ENCODE measurements around the gene IFT122. TPM values are rescaled to one million over a fixed set of nuclear protein-coding genes. Genes with fewer than 3 reads are reported as not detected.
"Not testable (repeated sequence)": the region's sequence is repeated elsewhere in the genome, so short reads cannot be mapped to it uniquely, and the experiment has no call there.

IFT122 gene, protein sequence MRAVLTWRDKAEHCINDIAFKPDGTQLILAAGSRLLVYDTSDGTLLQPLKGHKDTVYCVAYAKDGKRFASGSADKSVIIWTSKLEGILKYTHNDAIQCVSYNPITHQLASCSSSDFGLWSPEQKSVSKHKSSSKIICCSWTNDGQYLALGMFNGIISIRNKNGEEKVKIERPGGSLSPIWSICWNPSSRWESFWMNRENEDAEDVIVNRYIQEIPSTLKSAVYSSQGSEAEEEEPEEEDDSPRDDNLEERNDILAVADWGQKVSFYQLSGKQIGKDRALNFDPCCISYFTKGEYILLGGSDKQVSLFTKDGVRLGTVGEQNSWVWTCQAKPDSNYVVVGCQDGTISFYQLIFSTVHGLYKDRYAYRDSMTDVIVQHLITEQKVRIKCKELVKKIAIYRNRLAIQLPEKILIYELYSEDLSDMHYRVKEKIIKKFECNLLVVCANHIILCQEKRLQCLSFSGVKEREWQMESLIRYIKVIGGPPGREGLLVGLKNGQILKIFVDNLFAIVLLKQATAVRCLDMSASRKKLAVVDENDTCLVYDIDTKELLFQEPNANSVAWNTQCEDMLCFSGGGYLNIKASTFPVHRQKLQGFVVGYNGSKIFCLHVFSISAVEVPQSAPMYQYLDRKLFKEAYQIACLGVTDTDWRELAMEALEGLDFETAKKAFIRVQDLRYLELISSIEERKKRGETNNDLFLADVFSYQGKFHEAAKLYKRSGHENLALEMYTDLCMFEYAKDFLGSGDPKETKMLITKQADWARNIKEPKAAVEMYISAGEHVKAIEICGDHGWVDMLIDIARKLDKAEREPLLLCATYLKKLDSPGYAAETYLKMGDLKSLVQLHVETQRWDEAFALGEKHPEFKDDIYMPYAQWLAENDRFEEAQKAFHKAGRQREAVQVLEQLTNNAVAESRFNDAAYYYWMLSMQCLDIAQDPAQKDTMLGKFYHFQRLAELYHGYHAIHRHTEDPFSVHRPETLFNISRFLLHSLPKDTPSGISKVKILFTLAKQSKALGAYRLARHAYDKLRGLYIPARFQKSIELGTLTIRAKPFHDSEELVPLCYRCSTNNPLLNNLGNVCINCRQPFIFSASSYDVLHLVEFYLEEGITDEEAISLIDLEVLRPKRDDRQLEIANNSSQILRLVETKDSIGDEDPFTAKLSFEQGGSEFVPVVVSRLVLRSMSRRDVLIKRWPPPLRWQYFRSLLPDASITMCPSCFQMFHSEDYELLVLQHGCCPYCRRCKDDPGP
- 14.8 TPM for polyA plus RNA-seq (2013, experiment 1 of 2)
- polyA plus RNA-seq (2013, experiment 2 of 2): 14.7 TPM

DNA sequence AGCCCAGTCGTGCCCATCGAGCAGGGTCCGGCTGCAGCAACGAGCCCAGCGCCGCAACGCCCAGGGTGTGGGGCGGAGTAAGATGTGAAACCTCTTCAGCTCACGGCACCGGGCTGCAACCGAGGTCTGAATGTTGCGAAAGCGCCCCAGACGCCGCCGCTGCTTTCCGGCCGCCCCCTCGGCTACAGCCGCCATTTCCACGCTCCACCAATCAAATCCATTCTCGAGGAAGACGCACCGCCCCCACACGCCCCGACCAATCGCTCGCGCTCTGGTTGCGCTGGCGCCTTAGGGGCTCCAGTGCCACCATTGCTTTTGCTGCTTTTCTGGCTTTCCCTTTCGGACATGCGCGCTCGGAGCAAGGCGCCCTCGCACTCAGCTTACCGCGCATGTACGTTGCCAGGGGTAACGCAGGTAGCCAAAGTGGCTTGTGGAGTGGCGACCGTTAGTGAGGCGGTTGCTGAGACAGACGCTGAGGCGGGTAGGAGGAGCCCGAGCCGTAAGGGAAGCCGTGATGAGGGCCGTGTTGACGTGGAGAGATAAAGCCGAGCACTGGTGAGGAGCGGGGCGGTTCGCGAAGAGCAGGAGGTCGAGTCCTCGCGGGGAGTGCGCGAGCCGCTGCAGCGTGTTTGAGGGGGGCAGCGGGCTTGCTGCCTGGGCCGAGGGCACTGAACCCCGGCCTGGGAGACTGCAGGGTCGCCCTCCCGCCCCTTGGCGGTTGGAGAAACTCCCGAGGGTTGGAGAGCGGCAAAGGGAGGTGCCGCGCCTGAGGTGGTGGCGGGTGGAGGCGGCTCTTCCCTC lies at the start of gene IFT122, which contains the start of gene MBD4:
Gene IFT122, plus strand, starts transcription at position 408 of the 801 bp plus-strand sequence. Its CDS starts 107 bp downstream, at position 515.
Gene MBD4, minus strand, starts transcription at position 132 of the 801 bp plus-strand sequence. Its CDS starts 115 bp downstream, at position 17.
- peak within 1 kb of the TSS; percentile 93 for H3K9ac ChIP-seq (ENCODE audit: low read length)
- H3K4me2 ChIP-seq (ENCODE audit: low read length): peak within 1 kb of the TSS; percentile 77
- WGBS (ENCODE audit: extremely low coverage, insufficient coverage, low lambda C conversion rate): no CpG with 5 or more reads among the region's 75 CpGs
- H3K4me3 ChIP-seq (ENCODE audit: low read length): peak within 1 kb of the TSS; percentile 94
- H3K56ac ChIP-seq (ENCODE audit: low read length): peak within 1 kb of the TSS; percentile 98
- H4K8ac ChIP-seq (ENCODE audit: low read depth, low read length): no peak within 1 kb of the TSS
- peaks cover 2% of the 10 kb centered on the region for H3K36me3 ChIP-seq (ENCODE audit: control insufficient read depth, insufficient read depth, low read length)
- peak within 1 kb of the TSS; percentile 70 for H2BK5ac ChIP-seq (ENCODE audit: low read length)
- peaks cover 6% of the 10 kb centered on the region for H3K4me1 ChIP-seq (ENCODE audit: control insufficient read depth, low read depth, low read length)
- no peaks in the 10 kb centered on the region for H3K27me3 ChIP-seq (ENCODE audit: insufficient read depth, low read length, poor library complexity)
- H3K18ac ChIP-seq (ENCODE audit: low read length): peak within 1 kb of the TSS; percentile 77
- H3K79me2 ChIP-seq (ENCODE audit: control insufficient read depth, insufficient read depth, low read length): peaks cover 12% of the 10 kb centered on the region
- H3K79me1 ChIP-seq (ENCODE audit: low read length): peaks cover 4% of the 10 kb centered on the region
- peak; percentile 100 for DNase-seq
- H4K5ac ChIP-seq (ENCODE audit: low read length): no peak within 1 kb of the TSS
- peak within 1 kb of the TSS; percentile 82 for H3K4ac ChIP-seq (ENCODE audit: low read depth, low read length)
- no peak within 1 kb of the TSS for H2BK15ac ChIP-seq (replicated peaks; ENCODE audit: low read depth)
- H2AK5ac ChIP-seq (ENCODE audit: low read length): no peak within 1 kb of the TSS
- H3K27ac ChIP-seq (ENCODE audit: low read depth, low read length): peak within 1 kb of the TSS; percentile 90
- no peak within 1 kb of the TSS for H2BK120ac ChIP-seq (ENCODE audit: low read depth, low read length)
- peak within 1 kb of the TSS; percentile 82 for H3K23ac ChIP-seq (ENCODE audit: low read length)

DNA sequence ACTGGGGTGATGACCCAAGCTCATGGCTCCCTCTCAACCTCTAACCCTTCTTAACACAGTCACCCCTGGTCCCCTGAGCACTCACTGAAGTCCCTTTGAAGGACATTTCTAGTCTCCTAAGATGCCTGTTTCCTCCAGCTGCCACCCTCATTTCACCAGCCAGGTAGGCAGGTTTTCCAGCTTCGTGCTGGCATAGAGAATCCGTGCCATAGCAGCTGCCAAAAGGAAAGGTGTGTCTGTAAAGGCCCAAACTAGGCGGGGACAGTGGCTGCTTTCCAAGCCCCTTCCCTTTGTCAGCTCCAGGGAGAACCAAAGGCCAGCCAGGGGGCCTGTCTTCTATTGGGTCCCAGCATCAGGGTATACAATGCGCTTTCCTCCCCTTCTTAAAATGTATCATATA lies 48.4 kb upstream of the IFT122 start:
- not testable (repeated sequence) for H3K27me3 ChIP-seq (ENCODE audit: insufficient read depth, low read length, poor library complexity); H3K4me1 ChIP-seq (ENCODE audit: control insufficient read depth, low read depth, low read length); H3K4me2 ChIP-seq (ENCODE audit: low read length); H4K5ac ChIP-seq (ENCODE audit: low read length); H3K56ac ChIP-seq (ENCODE audit: low read length); H2AK5ac ChIP-seq (ENCODE audit: low read length); H4K8ac ChIP-seq (ENCODE audit: low read depth, low read length); H3K27ac ChIP-seq (ENCODE audit: low read depth, low read length); H3K4me3 ChIP-seq (ENCODE audit: low read length); H2BK120ac ChIP-seq (ENCODE audit: low read depth, low read length); H3K4ac ChIP-seq (ENCODE audit: low read depth, low read length); H2BK5ac ChIP-seq (ENCODE audit: low read length); H3K79me1 ChIP-seq (ENCODE audit: low read length); H3K23ac ChIP-seq (ENCODE audit: low read length); H3K18ac ChIP-seq (ENCODE audit: low read length); H2BK15ac ChIP-seq (replicated peaks; ENCODE audit: low read depth); H3K36me3 ChIP-seq (ENCODE audit: control insufficient read depth, insufficient read depth, low read length); H3K9ac ChIP-seq (ENCODE audit: low read length); DNase-seq
- no CpG with 5 or more reads among the region's 4 CpGs for WGBS (ENCODE audit: extremely low coverage, insufficient coverage, low lambda C conversion rate)
- H3K79me2 ChIP-seq (ENCODE audit: control insufficient read depth, insufficient read depth, low read length): peaks cover 16% of the 10 kb centered on the region

- peaks cover 12% of the 10 kb centered on the region for H3K79me1 ChIP-seq (ENCODE audit: low read length)
- not testable (repeated sequence) for H3K18ac ChIP-seq (ENCODE audit: low read length); DNase-seq; H3K4me2 ChIP-seq (ENCODE audit: low read length); H3K23ac ChIP-seq (ENCODE audit: low read length); H3K4ac ChIP-seq (ENCODE audit: low read depth, low read length); H4K8ac ChIP-seq (ENCODE audit: low read depth, low read length); H3K4me1 ChIP-seq (ENCODE audit: control insufficient read depth, low read depth, low read length); H4K5ac ChIP-seq (ENCODE audit: low read length); H2BK120ac ChIP-seq (ENCODE audit: low read depth, low read length); H3K9ac ChIP-seq (ENCODE audit: low read length); H3K36me3 ChIP-seq (ENCODE audit: control insufficient read depth, insufficient read depth, low read length); H2BK5ac ChIP-seq (ENCODE audit: low read length); H2AK5ac ChIP-seq (ENCODE audit: low read length); H3K4me3 ChIP-seq (ENCODE audit: low read length); H3K56ac ChIP-seq (ENCODE audit: low read length); H2BK15ac ChIP-seq (replicated peaks; ENCODE audit: low read depth); H3K27ac ChIP-seq (ENCODE audit: low read depth, low read length); H3K27me3 ChIP-seq (ENCODE audit: insufficient read depth, low read length, poor library complexity)
- peaks cover 23% of the 10 kb centered on the region for H3K79me2 ChIP-seq (ENCODE audit: control insufficient read depth, insufficient read depth, low read length)
- WGBS (ENCODE audit: extremely low coverage, insufficient coverage, low lambda C conversion rate): no CpG with 5 or more reads among the region's 8 CpGs
These were observed 47.7 kb upstream of the IFT122 start for GRCh38 chr3:129392106-129392887.

GRCh38 chr3:129393271-129393670 lies 46.8 kb upstream of the IFT122 start:
- no peak overlapping the region for H3K4me2 ChIP-seq (ENCODE audit: low read length)

More at GRCh38 chr3:129393271-129393670, 46.8 kb upstream of the IFT122 start:
- Histone ChIP-seq H2AK5ac (ENCODE audit: low read length) (no peak overlapping the region), H3K23ac (ENCODE audit: low read length) (no peak overlapping the region), H3K18ac (ENCODE audit: low read length) (no peak overlapping the region), H3K4me3 (ENCODE audit: low read length) (no peak overlapping the region), H4K5ac (ENCODE audit: low read length) (no peak overlapping the region), H3K56ac (ENCODE audit: low read length) (no peak overlapping the region), H3K27me3 (ENCODE audit: insufficient read depth, low read length, poor library complexity) (no peaks in the 10 kb centered on the region), H3K79me2 (ENCODE audit: control insufficient read depth, insufficient read depth, low read length) (peaks cover 32% of the 10 kb centered on the region), H3K36me3 (ENCODE audit: control insufficient read depth, insufficient read depth, low read length) (peaks cover 1% of the 10 kb centered on the region), H2BK15ac (replicated peaks; ENCODE audit: low read depth) (no peak overlapping the region), H3K4me1 (ENCODE audit: control insufficient read depth, low read depth, low read length) (peaks cover 6% of the 10 kb centered on the region), H2BK120ac (ENCODE audit: low read depth, low read length) (no peak overlapping the region), H3K27ac (ENCODE audit: low read depth, low read length) (no peak overlapping the region), H4K8ac (ENCODE audit: low read depth, low read length) (no peak overlapping the region), H3K4ac (ENCODE audit: low read depth, low read length) (no peak overlapping the region), H3K9ac (ENCODE audit: low read length) (no peak overlapping the region), H2BK5ac (ENCODE audit: low read length) (no peak overlapping the region), H3K79me1 (ENCODE audit: low read length) (peaks cover 18% of the 10 kb centered on the region)
- WGBS (ENCODE audit: extremely low coverage, insufficient coverage, low lambda C conversion rate): no CpG with 5 or more reads among the region's 6 CpGs
- DNase-seq: no peak

Measured in mesendoderm (in vitro differentiated cells).